Keratinocyte (primary cell): ENCODE measurements around the gene DACT2.
"Not testable (repeated sequence)": the region's sequence is repeated elsewhere in the genome, so short reads cannot be mapped to it uniquely, and the experiment has no call there.

ENCODE experiments used
- EZH2 ChIP-seq: IDR thresholded peaks from one replicate; pipeline ENCODE4 v1.6.1; 2012; ENCODE audit warnings: inconsistent platforms, mild to moderate bottlenecking, low read length, moderate library complexity
- TF ChIP-seq, protein P1 (sequence below), 3 experiments: IDR thresholded peaks in 1 of 3; conservative IDR thresholded peaks in 1 of 3; optimal IDR thresholded peaks in 1 of 3; 2 replicates in 2 of 3; 3 replicates in 1 of 3; pipeline versions ENCODE3 to v1.5.1; 2011; ENCODE audit warnings: low read length in 3 of 3, mild to moderate bottlenecking in 3 of 3, moderate library complexity in 2 of 3, control low read depth in 1 of 3, inconsistent platforms in 1 of 3; ENCODE audit not compliant: insufficient read depth in 2 of 3; ENCODE audit errors: extremely low read depth in 1 of 3

DNA sequence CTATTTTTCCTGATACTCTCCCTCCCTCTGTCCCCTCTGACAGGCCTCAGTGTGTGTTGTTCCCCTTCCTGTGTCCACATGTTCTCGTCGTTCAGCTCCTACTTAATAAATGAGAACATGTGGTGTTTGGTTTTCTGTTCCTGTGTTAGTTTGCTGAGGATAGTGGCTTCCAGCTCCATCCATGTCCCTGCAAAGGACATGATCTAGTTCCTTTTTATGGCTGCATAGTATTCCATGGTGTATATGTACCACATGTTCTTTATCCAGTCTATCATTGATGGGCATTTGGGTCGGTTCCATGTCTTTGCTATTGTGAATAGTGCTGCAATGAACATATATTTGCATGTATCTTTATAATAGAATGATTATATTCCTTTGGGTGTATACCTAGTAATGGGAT is 51.8 kb downstream of the DACT2 start:
- TF ChIP-seq, protein P1, sequence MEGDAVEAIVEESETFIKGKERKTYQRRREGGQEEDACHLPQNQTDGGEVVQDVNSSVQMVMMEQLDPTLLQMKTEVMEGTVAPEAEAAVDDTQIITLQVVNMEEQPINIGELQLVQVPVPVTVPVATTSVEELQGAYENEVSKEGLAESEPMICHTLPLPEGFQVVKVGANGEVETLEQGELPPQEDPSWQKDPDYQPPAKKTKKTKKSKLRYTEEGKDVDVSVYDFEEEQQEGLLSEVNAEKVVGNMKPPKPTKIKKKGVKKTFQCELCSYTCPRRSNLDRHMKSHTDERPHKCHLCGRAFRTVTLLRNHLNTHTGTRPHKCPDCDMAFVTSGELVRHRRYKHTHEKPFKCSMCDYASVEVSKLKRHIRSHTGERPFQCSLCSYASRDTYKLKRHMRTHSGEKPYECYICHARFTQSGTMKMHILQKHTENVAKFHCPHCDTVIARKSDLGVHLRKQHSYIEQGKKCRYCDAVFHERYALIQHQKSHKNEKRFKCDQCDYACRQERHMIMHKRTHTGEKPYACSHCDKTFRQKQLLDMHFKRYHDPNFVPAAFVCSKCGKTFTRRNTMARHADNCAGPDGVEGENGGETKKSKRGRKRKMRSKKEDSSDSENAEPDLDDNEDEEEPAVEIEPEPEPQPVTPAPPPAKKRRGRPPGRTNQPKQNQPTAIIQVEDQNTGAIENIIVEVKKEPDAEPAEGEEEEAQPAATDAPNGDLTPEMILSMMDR (optimal IDR thresholded peaks at IDR 0.05 in 1 of 3, IDR thresholded peaks at IDR 0.05 in 1 of 3, conservative IDR thresholded peaks at IDR 0.05 in 1 of 3; ENCODE audit: extremely low read depth in 1 of 3, insufficient read depth in 2 of 3, low read length in 3 of 3) = not testable (repeated sequence)
- not testable (repeated sequence) for TF ChIP-seq EZH2
